B cell (primary cell): ENCODE results near the gene MBOAT1.
"Not testable (repeated sequence)": the region's sequence is repeated elsewhere in the genome, so short reads cannot be mapped to it uniquely, and the experiment has no call there.

Source experiments
- CTCF ChIP-seq: fragments of 200-600 bp; IDR thresholded peaks from one replicate; pipeline ENCODE4 v1.8.0; 2022; ENCODE audit warnings: antibody characterized with exemption, mild to moderate bottlenecking
- EZH2 ChIP-seq: IDR thresholded peaks from 2 replicates; pipeline ENCODE4 v1.6.1; 2012; ENCODE audit warnings: borderline replicate concordance, low read depth, mild to moderate bottlenecking, moderate library complexity, low read length; ENCODE audit not compliant: insufficient read depth, poor library complexity, severe bottlenecking

GRCh38 chr6:20244807-20245681 is 32.8 kb upstream of the MBOAT1 start:
- TF ChIP-seq EZH2, CTCF: not testable (repeated sequence)
